HG03432 (cell line): ENCODE measurements around the gene TMC3.

Experiments used
- ATAC-seq: cut with Tn5 transposase; IDR thresholded peaks from one replicate; pipeline ENCODE4 v1.9.1; 2021; ENCODE audit warnings: mild to moderate bottlenecking, moderate library complexity; ENCODE audit not compliant: unreplicated experiment

TMC3 gene

GRCh38 chr15:81385721-81386076 lies 11.7 kb upstream of the TMC3 start:
- ATAC-seq = no peak

DNA sequence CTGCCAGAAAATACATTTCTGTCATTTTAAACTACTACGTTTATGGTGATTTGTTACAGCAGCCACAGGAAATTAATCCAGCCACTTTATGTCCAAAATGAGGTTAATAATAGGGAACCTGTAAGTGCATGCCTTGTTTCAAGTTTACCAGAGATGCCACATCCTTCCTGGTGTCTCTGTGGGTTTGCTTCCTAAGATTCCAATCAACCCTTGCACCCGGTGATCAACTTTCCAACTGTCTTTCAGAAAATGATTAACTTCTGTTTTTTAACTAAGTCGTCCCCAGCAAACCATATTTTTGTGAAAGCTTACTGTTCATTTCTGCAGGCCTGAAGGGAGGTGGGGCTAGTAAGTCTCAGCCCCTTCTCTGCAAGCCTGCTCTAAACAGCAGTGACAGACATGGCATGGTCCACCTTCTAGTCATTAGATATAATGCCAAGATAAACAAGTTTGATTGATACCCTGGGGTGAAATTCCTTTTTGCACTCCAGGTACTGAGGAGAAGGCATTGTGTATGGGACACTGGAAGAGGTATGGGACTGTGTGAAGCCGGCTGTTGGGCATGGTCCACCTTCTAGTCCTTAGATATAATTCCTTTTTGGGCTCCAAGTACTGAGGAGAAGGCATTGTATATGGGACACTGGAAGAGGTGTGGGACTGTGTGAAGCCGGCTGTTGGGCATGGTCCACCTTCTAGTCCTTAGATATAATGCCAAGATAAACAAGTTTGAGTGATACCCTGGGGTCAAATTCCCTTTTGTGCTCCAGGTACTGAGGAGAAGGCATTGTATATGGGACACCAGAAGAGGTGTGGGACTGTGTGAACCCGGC lies 11.1 kb upstream of the TMC3 start:
- no peak for ATAC-seq

DNA sequence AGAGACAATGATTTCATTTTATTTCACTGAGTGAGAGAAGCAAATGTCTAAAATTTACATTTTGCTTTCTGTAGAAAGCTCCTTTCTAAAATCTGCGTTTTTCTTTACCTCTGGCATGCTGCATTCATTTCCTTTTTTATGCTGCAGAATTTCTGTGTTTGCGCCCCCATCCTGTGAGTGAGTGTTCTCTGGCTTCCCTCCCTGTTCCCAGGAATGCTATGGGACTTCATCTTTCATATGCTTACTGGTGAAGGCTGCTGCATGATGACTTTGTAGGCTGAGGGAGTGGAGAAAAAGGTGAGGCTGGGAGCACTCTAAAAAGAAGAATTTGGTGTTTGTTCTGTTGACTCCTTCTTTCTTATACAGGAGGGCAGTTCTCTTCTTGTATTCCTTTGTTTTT lies 7.7 kb upstream of the TMC3 start:
- no peak for ATAC-seq

DNA sequence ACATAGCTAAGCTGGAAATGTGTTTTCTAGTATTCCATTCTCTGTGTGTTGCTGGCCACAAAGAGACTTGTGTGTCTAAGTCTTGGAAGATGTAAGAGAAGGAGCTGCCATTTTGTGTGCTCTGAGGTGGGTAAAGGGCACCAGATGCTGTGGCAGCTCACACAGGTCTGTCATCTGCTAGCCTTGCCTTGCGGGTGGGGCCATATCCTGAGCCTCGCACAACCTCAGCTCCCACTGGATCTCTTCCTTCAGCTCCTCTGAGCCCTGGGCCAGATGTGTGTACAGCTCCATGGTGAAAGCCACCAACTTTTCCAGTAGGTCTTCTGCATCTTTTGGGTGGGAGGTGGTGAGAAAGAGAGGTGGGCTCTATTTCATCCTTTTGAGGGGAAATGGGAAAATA lies 6.7 kb upstream of the TMC3 start:
- ATAC-seq = no peak

DNA sequence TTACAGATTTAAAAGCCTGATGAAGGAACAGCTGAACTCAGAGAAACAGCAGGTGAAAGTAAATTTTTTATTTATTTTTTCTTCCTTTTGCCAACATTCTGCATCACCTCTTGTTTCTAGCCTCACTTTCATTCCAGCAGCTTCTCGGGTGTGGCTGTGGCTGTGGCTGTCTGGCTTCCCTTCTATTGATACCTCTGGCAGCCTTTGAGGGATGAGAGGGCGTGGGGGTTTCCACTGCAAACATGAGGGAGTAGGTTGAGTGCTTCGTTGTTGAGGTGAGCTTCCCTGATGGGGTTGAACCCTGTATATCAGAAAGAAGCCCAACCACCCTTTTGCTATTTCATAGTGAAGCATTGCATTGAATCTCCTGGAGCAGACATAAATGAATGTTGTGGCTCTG lies 6.2 kb upstream of the TMC3 start:
- ATAC-seq = no peak

- no peak for ATAC-seq
These were observed 5.3 kb upstream of the TMC3 start for GRCh38 chr15:81379269-81379668.

- no peak for ATAC-seq
These were observed 4.4 kb upstream of the TMC3 start for GRCh38 chr15:81378443-81378842.

DNA sequence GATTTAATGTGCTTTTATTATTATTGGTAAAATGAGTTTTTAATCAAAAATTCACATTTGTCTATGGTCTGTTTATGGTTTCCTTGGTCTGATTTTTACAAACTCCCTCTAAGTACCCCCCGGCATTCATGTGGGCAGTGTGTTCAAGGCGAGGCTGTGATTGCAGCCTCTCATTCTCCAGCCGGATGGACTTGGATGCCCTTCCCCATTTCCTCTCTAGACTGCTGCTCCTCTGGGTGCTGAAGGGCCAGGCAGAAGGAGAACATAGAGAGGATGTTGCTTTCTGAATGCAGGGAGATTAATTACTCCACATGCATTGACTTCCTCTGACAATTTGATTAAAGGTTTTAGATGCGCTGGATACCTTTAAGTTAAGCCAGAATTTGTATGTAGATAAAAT lies 3.9 kb upstream of the TMC3 start:
- no peak for ATAC-seq

DNA sequence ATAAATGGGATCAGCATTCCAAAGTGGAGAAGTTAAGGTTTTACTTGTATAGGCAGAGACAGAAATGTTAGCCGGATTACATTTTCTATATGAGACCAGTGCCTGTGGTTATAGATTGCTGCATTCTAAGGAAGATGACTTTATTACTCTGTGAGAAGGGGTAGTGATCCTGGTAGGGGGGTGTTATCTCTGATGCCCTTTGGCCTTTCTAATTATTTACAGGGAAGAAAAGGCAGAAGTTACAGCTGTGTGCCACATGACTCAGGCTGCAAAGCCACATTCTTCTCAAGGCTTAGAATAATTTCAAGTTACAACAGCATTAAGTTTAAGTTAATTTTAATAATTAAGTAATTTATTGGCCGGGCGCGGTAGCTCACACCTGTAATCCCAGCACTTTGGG lies 2.2 kb upstream of the TMC3 start:
- ATAC-seq = no peak

GRCh38 chr15:81375461-81375860 lies 1.4 kb upstream of the TMC3 start:
- ATAC-seq = no peak

DNA sequence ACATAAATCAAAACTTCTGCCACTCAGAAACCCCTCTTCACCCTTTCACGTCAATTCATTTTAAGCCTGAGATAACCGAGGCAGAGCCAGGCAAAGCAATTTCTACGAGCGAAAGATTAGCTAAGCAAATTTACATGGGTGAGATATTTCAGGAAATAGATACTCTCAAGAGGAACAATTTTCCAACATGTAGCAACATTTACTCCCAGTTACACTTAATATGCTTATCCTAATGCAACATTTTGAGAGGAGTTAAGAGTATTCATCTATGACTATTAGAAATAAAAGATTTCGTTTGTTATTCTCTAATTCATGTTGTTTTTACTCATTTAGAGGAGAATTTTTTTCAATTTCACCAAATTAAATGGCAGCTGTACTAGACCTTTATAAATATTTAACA lies 837 bp downstream of the TMC3 start:
- no peak for ATAC-seq

DNA sequence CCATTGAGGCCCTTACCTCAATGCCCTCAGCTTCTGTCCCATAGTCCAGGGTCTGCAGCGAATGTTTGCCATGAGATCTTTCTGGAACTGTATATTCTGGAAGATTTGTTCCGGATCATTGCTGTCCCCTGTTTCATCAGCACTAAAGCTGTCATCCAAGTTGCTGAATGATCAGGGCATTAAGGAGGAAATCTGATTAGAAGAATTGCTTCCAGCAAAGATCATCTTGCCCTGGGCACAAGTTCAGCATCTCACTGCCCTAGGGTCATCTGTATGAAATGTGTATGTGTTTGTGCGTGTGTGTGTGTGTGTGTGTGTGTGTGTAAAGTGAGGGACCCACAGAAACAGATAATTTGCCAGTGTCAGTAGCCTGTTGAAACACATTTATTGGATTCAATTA lies 1.4 kb downstream of the TMC3 start:
- ATAC-seq = no peak

DNA sequence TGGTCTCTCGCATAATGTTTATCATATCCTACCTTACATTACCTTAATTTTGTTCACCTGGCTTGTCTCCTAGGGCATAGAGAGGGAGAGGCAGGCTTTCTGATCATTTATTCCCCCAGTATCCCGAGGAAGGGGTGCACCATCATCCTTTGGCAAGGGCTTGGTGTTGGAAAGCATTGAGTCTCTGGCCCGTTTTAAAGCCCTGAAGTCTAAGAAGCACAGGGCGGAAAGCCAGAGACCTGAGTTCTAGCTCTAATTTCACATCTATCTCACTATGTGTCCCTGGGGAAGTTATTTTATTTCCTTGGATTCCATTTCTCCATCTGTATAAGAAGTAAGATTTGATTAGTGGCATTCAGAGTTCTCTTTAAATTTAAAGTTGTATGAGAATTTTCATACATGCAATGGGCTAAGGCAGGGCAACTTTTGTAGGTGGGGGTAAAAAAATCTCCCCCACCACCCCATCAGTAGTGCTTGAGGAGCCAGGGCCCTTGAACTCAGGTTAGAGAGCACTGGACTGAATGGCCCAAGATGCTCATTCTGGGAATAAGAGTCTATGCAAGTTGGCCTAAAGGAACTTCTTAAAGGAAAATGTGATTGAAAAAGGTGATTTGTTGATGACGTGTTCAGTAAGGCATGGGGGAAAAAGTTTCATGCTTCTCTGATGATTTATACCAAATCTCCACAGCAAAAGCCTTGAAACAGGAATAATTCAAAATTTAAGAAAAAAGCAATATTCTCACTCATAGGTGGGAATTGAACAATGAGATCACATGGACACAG lies 10.1 kb downstream of the TMC3 start:
- no peak for ATAC-seq

- ATAC-seq = no peak
These were observed 10.7 kb downstream of the TMC3 start for GRCh38 chr15:81363276-81363675.

GRCh38 chr15:81362790-81363189 lies 11.2 kb downstream of the TMC3 start:
- no peak for ATAC-seq

GRCh38 chr15:81361891-81362290 lies 12.1 kb downstream of the TMC3 start:
- no peak for ATAC-seq

GRCh38 chr15:81360491-81360890 lies 13.5 kb downstream of the TMC3 start:
- no peak for ATAC-seq

DNA sequence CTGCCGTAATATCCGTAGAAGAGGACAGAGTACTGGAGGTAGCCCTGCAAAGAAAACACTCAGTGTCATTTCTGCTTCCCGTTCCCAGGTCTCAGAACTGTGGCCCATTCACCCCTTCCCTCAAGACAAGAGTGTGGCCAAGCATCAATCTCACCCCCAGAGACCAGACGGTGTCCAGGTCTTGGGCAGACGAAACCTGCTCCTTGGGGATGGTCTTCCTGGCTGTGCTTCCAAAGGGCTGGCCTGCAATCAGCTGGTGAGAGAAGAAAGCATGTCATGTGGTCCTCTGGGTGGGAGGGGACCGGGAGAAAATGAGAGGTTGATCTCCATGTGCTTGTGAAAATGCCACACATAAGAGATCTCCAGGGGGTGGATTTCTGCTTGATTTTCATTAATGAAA lies 15.8 kb downstream of the TMC3 start:
- no peak for ATAC-seq

DNA sequence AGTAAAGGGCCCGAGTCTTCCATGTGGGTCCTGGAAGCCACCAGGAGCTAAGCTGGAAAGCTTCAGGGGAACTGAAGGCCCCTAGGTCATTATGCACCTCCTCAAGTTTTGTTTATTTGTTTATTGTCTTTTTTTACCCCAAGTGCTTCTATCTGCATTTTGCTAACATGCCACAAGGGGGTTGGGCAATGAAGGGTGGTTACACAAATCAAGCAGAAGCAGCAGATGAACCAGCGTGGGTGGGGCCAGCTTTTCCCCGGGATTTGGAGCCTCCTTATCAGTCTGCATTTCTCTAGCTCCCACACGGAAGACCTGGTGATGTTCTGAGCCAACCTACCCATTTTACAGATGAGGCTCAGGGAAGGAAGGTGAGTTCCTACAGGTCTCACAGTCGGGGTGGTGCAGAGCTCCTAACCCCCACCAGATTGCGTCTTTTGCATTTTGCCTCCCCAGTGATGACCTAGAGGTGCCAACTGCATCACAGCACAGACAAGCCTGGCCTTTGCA lies 16.8 kb downstream of the TMC3 start:
- ATAC-seq = no peak

DNA sequence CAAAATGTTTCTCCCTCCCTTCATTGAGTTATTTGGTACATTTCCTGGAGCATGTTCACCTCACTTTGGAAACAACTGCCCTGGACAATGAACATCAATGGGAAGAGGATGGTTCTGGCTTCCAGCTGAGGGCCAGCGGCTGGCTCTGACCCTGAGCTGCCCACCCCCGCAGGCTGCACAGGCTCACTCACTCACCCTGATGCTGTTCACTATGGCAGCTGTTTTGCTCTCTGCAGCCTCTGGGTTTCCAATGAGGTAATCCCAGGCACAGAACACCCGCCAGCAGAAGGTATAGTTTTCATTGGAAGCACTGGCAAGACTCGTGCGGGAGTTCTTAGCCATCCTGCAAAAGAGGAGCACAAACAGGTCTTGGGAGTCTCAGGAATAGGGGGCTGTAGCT lies 17.8 kb downstream of the TMC3 start:
- no peak for ATAC-seq

DNA sequence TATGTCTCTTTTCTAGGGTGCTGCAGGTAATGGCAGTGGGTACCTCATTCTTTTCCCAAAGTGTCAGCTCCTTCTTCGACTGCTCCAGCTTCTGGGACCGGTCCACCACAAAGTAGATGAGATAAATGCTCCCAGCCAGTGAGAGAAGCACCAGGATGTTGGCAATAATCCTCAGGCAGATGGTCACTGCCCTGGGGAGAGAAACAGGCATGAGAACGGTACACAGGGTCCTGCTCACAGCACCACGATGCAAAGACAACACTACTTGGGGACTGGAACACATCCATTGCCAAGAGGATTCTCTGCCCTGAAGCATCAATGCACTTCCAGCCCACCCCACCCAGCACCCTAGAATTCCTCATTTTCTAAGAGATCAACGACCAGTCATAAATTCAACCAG lies 22.4 kb downstream of the TMC3 start:
- no peak for ATAC-seq

- ATAC-seq = no peak
These were observed 24.7 kb downstream of the TMC3 start for GRCh38 chr15:81349271-81349670.
